Measurements from ENCODE around the gene RAD51B. TPM values are rescaled to one million over a fixed set of nuclear protein-coding genes. Genes with fewer than 3 reads are reported as not detected.

RAD51B gene
- total and polyA plus RNA-seq, 2 donors (not counting 1 experiment from before 2014, with no cell fraction given): 4.6 to 16.3 TPM

GRCh38 chr14:68263563-68264259 is 444.1 kb downstream of the RAD51B start:
- Histone ChIP-seq H3K4me3 (replicated peaks in 1 of 4; ENCODE audit: control extremely low read depth in 1 of 4, insufficient read depth in 1 of 4, low read depth in 3 of 4, low read length in 4 of 4) (no peak overlapping the region), H3K9ac (ENCODE audit: insufficient read depth, low read length) (no peak overlapping the region), H3K9me3 (ENCODE audit: control insufficient read depth, insufficient read depth, low read depth, low read length) (no peaks in the 10 kb centered on the region), H3K4me1 (ENCODE audit: control insufficient read depth, extremely low read depth, insufficient read depth, low read length) (no peaks in the 10 kb centered on the region), H3K27ac (ENCODE audit: insufficient read depth, low read length) (no peak overlapping the region), H4K20me1 (ENCODE audit: control insufficient read depth, extremely low read depth, insufficient read depth, low read length) (no peaks in the 10 kb centered on the region), H3K4me2 (ENCODE audit: extremely low read depth, insufficient read depth, low read length) (no peak overlapping the region), H3K79me2 (ENCODE audit: control insufficient read depth, insufficient read depth, low read length) (no peaks in the 10 kb centered on the region), H3K27me3 (ENCODE audit: control insufficient read depth, insufficient read depth, low read length) (no peaks in the 10 kb centered on the region), H3K36me3 (ENCODE audit: control insufficient read depth, insufficient read depth, low read length) (no peaks in the 10 kb centered on the region), H2AFZ (ENCODE audit: low read length) (no peak overlapping the region)
- peak in 1 of 2 donors; percentile 80 for DNase-seq (ENCODE audit: low read depth in 2 of 2)
- no peak for TF ChIP-seq EZH2 (IDR thresholded peaks at IDR 0.05; ENCODE audit: low read length, missing control alignments)
- TF ChIP-seq, protein P1, sequence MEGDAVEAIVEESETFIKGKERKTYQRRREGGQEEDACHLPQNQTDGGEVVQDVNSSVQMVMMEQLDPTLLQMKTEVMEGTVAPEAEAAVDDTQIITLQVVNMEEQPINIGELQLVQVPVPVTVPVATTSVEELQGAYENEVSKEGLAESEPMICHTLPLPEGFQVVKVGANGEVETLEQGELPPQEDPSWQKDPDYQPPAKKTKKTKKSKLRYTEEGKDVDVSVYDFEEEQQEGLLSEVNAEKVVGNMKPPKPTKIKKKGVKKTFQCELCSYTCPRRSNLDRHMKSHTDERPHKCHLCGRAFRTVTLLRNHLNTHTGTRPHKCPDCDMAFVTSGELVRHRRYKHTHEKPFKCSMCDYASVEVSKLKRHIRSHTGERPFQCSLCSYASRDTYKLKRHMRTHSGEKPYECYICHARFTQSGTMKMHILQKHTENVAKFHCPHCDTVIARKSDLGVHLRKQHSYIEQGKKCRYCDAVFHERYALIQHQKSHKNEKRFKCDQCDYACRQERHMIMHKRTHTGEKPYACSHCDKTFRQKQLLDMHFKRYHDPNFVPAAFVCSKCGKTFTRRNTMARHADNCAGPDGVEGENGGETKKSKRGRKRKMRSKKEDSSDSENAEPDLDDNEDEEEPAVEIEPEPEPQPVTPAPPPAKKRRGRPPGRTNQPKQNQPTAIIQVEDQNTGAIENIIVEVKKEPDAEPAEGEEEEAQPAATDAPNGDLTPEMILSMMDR (conservative IDR thresholded peaks at IDR 0.05 in 1 of 2, IDR thresholded peaks at IDR 0.05 in 1 of 2; ENCODE audit: low read depth in 1 of 2, low read length in 2 of 2): no peak

- DNase-seq (ENCODE audit: low read depth in 2 of 2): no peak
- no peak overlapping the region for H3K27ac ChIP-seq (ENCODE audit: insufficient read depth, low read length)
- no peak overlapping the region for H3K4me2 ChIP-seq (ENCODE audit: extremely low read depth, insufficient read depth, low read length)
- no peaks in the 10 kb centered on the region for H3K36me3 ChIP-seq (ENCODE audit: control insufficient read depth, insufficient read depth, low read length)
- H3K79me2 ChIP-seq (ENCODE audit: control insufficient read depth, insufficient read depth, low read length): no peaks in the 10 kb centered on the region
- H4K20me1 ChIP-seq (ENCODE audit: control insufficient read depth, extremely low read depth, insufficient read depth, low read length): no peaks in the 10 kb centered on the region
- TF ChIP-seq, protein P1 (conservative IDR thresholded peaks at IDR 0.05 in 1 of 2, IDR thresholded peaks at IDR 0.05 in 1 of 2; ENCODE audit: low read depth in 1 of 2, low read length in 2 of 2): no peak
- no peak for TF ChIP-seq EZH2 (IDR thresholded peaks at IDR 0.05; ENCODE audit: low read length, missing control alignments)
- H3K9me3 ChIP-seq (ENCODE audit: control insufficient read depth, insufficient read depth, low read depth, low read length): no peaks in the 10 kb centered on the region
- H3K27me3 ChIP-seq (ENCODE audit: control insufficient read depth, insufficient read depth, low read length): no peaks in the 10 kb centered on the region
- no peaks in the 10 kb centered on the region for H3K4me1 ChIP-seq (ENCODE audit: control insufficient read depth, extremely low read depth, insufficient read depth, low read length)
- H2AFZ ChIP-seq (ENCODE audit: low read length): no peak overlapping the region
- H3K4me3 ChIP-seq (replicated peaks in 1 of 4; ENCODE audit: control extremely low read depth in 1 of 4, insufficient read depth in 1 of 4, low read depth in 3 of 4, low read length in 4 of 4): no peak overlapping the region
- no peak overlapping the region for H3K9ac ChIP-seq (ENCODE audit: insufficient read depth, low read length)
Observed at GRCh38 chr14:68264260-68264569, 444.6 kb downstream of the RAD51B start.

DNA sequence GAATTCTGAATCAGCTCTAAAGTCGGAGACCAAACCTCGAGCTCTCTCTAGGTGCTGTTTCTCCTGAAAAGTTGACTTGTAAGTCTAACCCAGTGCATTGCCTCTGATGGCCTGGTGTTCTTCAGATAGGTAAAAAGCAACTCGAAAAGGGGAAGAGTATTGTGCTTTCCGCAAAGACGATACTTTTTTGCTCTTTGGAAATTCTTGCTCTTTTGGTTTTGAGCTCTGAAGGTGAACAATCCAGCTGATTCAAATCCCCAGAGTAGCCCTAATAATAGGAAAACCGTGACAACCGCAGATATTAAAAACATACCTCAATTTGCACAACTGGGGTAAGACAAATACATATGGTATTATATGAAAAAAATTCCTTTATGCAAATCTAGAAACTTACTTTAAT is 447.4 kb downstream of the RAD51B start:
- Histone ChIP-seq H3K4me3 (replicated peaks in 1 of 4; ENCODE audit: control extremely low read depth in 1 of 4, insufficient read depth in 1 of 4, low read depth in 3 of 4, low read length in 4 of 4) (no peak overlapping the region), H3K9me3 (ENCODE audit: control insufficient read depth, insufficient read depth, low read depth, low read length) (no peaks in the 10 kb centered on the region), H3K4me1 (ENCODE audit: control insufficient read depth, extremely low read depth, insufficient read depth, low read length) (no peaks in the 10 kb centered on the region), H2AFZ (ENCODE audit: low read length) (no peak overlapping the region), H3K9ac (ENCODE audit: insufficient read depth, low read length) (no peak overlapping the region), H3K4me2 (ENCODE audit: extremely low read depth, insufficient read depth, low read length) (no peak overlapping the region), H3K27me3 (ENCODE audit: control insufficient read depth, insufficient read depth, low read length) (no peaks in the 10 kb centered on the region), H3K27ac (ENCODE audit: insufficient read depth, low read length) (no peak overlapping the region), H3K36me3 (ENCODE audit: control insufficient read depth, insufficient read depth, low read length) (no peaks in the 10 kb centered on the region), H4K20me1 (ENCODE audit: control insufficient read depth, extremely low read depth, insufficient read depth, low read length) (no peaks in the 10 kb centered on the region), H3K79me2 (ENCODE audit: control insufficient read depth, insufficient read depth, low read length) (no peaks in the 10 kb centered on the region)
- TF ChIP-seq, protein P1 (conservative IDR thresholded peaks at IDR 0.05 in 1 of 2, IDR thresholded peaks at IDR 0.05 in 1 of 2; ENCODE audit: low read depth in 1 of 2, low read length in 2 of 2): no peak
- no peak for TF ChIP-seq EZH2 (IDR thresholded peaks at IDR 0.05; ENCODE audit: low read length, missing control alignments)
- DNase-seq (ENCODE audit: low read depth in 2 of 2): no peak
